ENCODE results near the gene TMEM53.

DNA sequence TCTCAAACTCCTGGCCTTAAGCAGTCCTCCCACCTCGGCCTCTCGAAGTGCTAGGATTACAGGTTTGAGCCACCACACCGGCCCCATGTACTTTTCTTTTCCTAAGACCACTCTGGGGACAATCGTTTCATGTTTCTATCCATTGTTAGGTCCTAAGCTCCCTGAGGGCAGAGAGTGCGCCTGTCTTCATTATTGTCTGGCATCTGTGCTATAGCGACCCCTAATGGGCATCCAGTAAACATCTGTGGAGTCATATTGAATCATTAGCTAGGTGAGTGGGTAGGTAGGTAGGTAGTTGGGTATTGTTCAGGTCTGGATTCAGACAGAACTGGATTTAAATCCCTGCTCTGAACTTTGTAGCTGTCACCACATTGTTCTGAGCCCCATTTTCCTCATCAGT is 66.1 kb downstream of the TMEM53 start:
- TF ChIP-seq, protein P1, sequence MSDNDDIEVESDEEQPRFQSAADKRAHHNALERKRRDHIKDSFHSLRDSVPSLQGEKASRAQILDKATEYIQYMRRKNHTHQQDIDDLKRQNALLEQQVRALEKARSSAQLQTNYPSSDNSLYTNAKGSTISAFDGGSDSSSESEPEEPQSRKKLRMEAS (IDR thresholded peaks at IDR 0.05; ENCODE audit: low read depth): no peak
- TF ChIP-seq, protein P2, sequence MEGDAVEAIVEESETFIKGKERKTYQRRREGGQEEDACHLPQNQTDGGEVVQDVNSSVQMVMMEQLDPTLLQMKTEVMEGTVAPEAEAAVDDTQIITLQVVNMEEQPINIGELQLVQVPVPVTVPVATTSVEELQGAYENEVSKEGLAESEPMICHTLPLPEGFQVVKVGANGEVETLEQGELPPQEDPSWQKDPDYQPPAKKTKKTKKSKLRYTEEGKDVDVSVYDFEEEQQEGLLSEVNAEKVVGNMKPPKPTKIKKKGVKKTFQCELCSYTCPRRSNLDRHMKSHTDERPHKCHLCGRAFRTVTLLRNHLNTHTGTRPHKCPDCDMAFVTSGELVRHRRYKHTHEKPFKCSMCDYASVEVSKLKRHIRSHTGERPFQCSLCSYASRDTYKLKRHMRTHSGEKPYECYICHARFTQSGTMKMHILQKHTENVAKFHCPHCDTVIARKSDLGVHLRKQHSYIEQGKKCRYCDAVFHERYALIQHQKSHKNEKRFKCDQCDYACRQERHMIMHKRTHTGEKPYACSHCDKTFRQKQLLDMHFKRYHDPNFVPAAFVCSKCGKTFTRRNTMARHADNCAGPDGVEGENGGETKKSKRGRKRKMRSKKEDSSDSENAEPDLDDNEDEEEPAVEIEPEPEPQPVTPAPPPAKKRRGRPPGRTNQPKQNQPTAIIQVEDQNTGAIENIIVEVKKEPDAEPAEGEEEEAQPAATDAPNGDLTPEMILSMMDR (IDR thresholded peaks at IDR 0.05): peak; percentile 37; the same call in 1 of the 2 replicates
- TF ChIP-seq GABPA (IDR thresholded peaks at IDR 0.05; ENCODE audit: low read depth) (no peak), POLR2AphosphoS5 (IDR thresholded peaks at IDR 0.05; ENCODE audit: low read depth, low read length) (no peak)
